Muscle layer of colon (tissue), 2 donors: Measurements from ENCODE around the gene NNMT.
A peak's percentile ranks its signal among the peaks of the same experiment; 100 is the strongest.

Experiments
- H3K27ac ChIP-seq: one replicate; pipeline ENCODE4 v1.7.0; 2013; ENCODE audit warnings: low read depth, mild to moderate bottlenecking, low read length, moderate library complexity
- H3K27me3 ChIP-seq, 2 donors: one replicate each; pipeline ENCODE4 v1.7.0; 2013; ENCODE audit warnings: low read length in 2 of 2, mild to moderate bottlenecking in 2 of 2; ENCODE audit not compliant: insufficient read depth in 2 of 2, control insufficient read depth in 1 of 2
- H3K36me3 ChIP-seq: one replicate; pipeline ENCODE4 v1.7.0; 2013; ENCODE audit warnings: mild to moderate bottlenecking, low read length; ENCODE audit not compliant: insufficient read depth
- H3K4me1 ChIP-seq: one replicate; pipeline ENCODE4 v1.7.0; 2013; ENCODE audit warnings: mild to moderate bottlenecking, low read length; ENCODE audit not compliant: insufficient read depth
- H3K4me3 ChIP-seq, 2 donors: one replicate each; pipeline ENCODE4 v1.7.0; 2013; ENCODE audit warnings: low read length in 2 of 2, low read depth in 1 of 2, mild to moderate bottlenecking in 1 of 2, moderate library complexity in 1 of 2
- H3K9ac ChIP-seq: one replicate; pipeline ENCODE4 v1.7.0; 2013; ENCODE audit warnings: low read length
- H3K9me3 ChIP-seq: one replicate; pipeline ENCODE4 v1.7.0; 2013; ENCODE audit warnings: mild to moderate bottlenecking, low read length
- donor health status: abdominal sarcoma.
- donor health status: Adenocarcinoma of cecum.

Gene NNMT

DNA sequence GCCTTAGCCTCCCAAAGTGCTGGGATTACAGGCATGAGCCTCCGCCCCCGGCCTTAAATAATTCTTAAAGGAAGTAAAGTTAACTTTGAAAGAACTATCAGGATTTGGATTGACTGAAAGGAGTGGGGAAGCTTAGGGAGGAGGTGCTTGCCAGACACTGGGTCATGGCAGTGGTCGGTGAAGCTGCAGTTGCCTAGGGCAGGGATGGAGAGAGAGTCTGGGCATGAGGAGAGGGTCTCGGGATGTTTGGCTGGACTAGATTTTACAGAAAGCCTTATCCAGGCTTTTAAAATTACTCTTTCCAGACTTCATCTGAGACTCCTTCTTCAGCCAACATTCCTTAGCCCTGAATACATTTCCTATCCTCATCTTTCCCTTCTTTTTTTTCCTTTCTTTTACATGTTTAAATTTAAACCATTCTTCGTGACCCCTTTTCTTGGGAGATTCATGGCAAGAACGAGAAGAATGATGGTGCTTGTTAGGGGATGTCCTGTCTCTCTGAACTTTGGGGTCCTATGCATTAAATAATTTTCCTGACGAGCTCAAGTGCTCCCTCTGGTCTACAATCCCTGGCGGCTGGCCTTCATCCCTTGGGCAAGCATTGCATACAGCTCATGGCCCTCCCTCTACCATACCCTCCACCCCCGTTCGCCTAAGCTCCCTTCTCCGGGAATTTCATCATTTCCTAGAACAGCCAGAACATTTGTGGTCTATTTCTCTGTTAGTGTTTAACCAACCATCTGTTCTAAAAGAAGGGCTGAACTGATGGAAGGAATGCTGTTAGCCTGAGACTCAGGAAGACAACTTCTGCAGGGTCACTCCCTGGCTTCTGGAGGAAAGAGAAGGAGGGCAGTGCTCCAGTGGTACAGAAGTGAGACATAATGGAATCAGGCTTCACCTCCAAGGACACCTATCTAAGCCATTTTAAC is at the start of gene NNMT:
NNMT (plus strand) TSS at position 724 of the 929 bp plus-strand sequence; CDS start at position 882, 158 bp downstream.
- Histone ChIP-seq H3K4me1 (peaks cover 24% of the 10 kb centered on the region), H3K9ac (peak within 1 kb of the TSS; percentile 26), H3K36me3 (no peaks in the 10 kb centered on the region), H3K27me3 (no peaks in the 10 kb centered on the region), H3K4me3 (peak within 1 kb of the TSS; percentile 38 to 41), H3K9me3 (no peaks in the 10 kb centered on the region), H3K27ac (peak within 1 kb of the TSS; percentile 89)

DNA sequence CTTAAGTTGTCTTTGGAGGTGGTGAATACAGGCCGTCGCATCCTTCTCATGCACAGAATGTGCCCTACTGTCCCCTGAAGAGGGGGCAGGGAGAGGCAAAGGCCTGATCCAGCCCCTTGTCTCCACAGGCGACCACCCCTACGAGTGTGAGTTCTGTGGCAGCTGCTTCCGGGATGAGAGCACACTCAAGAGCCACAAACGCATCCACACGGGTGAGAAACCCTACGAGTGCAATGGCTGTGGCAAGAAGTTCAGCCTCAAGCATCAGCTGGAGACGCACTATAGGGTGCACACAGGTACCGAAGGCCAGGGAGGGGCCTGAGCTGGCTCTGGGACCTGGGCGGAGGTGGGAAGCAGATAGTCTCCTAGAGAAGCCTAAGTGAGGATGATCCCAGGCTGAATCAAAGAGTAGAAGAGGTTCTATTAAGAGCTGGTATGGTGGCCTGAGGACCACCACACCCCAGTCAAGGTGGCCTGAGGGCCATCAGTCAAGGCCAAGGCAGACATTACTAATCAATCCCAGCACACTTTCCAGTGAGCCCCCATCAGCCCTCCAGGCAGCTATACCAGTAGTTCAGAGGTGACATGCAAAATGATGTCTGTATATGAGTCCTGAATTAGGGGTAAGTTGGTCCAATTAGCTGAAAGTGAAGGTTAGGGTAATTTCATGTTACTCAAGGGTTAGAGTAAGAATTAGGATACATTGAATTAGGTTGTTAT is 49.0 kb upstream of the NNMT start:
- peaks cover 14% of the 10 kb centered on the region for H3K4me1 ChIP-seq
- H3K9ac ChIP-seq = no peak overlapping the region
- H3K27me3 ChIP-seq = no peaks in the 10 kb centered on the region

DNA sequence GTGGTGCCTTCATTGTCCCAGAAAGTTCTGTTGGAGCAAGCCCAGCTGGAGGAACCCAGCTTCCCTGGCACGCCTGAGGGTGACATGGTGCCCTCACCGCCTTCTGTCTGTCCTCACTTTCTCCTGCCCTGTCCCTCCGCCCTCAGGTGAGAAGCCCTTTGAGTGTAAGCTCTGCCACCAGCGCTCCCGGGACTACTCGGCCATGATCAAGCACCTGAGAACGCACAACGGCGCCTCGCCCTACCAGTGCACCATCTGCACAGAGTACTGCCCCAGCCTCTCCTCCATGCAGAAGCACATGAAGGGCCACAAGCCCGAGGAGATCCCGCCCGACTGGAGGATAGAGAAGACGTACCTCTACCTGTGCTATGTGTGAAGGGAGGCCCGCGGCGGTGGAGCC is 46.0 kb upstream of the NNMT start:
- H3K9ac ChIP-seq = no peak overlapping the region
- no peak overlapping the region for H3K27ac ChIP-seq
- H3K4me3 ChIP-seq = no peak overlapping the region
- peaks cover 59% of the 10 kb centered on the region for H3K36me3 ChIP-seq
- no peaks in the 10 kb centered on the region for H3K9me3 ChIP-seq
- H3K27me3 ChIP-seq = no peaks in the 10 kb centered on the region
- H3K4me1 ChIP-seq = no peaks in the 10 kb centered on the region

More for the DNA sequence above, 49.0 kb upstream of the NNMT start:
- Histone ChIP-seq H3K36me3 (peaks cover 66% of the 10 kb centered on the region), H3K9me3 (no peaks in the 10 kb centered on the region), H3K27ac (no peak overlapping the region), H3K4me3 (no peak overlapping the region)

DNA sequence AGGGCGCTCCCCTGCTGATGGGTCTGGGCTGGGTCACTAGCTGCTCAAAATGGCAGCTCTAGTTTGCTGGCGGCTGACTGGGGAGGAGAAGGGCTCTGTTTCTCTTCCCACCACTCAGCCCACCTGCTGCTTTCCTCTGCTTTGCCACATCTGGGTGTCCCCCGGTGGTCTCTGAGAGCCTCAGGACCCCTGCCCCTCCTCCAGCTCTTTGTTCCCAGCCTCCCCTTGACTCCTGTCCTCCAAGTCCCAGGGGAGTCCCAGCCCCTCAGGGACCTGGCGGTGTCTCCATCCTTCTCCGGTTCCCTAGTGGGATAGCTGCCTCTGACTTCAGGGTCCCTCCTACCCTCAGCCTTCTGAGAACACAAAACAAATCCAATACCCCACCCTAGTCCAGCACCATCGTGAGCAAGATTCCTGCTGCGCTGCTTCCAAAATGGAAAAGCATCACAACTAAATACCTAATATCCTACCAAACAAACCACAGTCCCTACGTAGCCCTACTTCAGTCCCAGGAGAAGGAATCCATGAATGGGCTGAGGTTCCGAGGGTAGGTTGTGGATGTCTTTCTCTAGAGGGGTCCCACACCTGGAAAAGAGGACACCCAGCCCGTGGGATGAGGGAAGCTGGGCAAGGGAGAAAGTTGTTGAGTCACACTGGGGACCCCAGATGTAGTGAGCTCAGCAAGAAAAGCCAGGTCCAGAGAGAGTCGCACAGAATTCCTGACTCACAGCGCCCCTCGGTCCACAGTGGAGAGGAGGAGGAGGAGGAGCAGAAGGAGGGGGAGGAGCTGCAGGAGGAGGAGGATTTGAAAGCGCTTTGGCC is 45.0 kb upstream of the NNMT start:
- H3K4me1 ChIP-seq = no peaks in the 10 kb centered on the region
- H3K9me3 ChIP-seq = no peaks in the 10 kb centered on the region
- no peak overlapping the region for H3K27ac ChIP-seq
- H3K36me3 ChIP-seq = peaks cover 55% of the 10 kb centered on the region
- no peak overlapping the region for H3K9ac ChIP-seq
- H3K4me3 ChIP-seq = no peak overlapping the region
- no peaks in the 10 kb centered on the region for H3K27me3 ChIP-seq

DNA sequence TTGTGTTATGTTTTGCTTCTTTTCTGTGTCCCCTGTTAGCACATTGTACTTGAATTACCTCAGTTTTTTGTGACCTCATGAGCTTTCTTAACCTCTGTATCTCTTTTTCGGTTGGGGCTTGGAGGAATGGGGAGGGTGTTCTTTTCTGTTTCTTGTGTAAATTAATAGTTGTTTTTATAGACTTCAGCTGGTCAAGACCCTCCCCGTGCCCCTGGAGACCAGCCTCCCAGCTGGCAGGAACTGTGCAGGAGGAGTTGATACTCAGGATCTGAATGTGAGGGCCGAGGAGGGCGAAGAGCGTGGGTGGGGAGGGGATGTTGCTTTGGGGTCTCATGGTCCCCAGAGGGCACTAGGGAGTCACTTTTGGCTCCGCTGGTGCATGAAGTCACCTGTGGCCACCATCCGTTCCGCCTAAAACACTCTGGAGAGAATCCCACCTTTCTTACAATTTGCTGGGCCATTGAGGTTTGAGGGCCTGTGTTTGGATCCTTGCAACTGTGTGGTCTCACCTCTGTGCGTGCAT is 44.3 kb upstream of the NNMT start:
- H3K27me3 ChIP-seq = no peaks in the 10 kb centered on the region
- H3K27ac ChIP-seq = no peak overlapping the region
- H3K36me3 ChIP-seq = peaks cover 48% of the 10 kb centered on the region
- H3K4me1 ChIP-seq = peaks cover 3% of the 10 kb centered on the region
- H3K4me3 ChIP-seq = no peak overlapping the region
- H3K9me3 ChIP-seq = no peaks in the 10 kb centered on the region
- H3K9ac ChIP-seq = no peak overlapping the region

DNA sequence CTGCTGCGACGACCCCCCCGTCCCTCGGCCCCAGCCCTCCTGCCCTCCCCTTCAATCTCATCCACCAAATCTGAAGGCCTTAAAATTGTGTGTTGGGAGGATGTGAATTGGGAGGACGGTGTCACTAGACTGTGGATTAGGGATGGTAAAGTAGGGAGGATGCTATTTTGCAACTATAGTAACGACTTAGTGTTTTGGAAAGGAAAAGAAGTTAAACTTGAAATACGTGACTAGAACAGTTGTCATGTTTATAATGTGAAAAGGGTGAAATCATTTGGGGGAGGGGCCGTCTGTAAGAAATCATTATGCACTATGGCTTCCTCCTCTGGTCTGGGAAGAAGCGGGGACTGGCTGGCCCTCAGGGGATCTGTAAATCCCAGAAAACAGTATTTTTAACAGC is 43.4 kb upstream of the NNMT start:
- Histone ChIP-seq H3K4me1 (peaks cover 11% of the 10 kb centered on the region), H3K9me3 (no peaks in the 10 kb centered on the region), H3K4me3 (no peak overlapping the region), H3K9ac (no peak overlapping the region), H3K36me3 (peaks cover 40% of the 10 kb centered on the region), H3K27me3 (no peaks in the 10 kb centered on the region), H3K27ac (no peak overlapping the region)

DNA sequence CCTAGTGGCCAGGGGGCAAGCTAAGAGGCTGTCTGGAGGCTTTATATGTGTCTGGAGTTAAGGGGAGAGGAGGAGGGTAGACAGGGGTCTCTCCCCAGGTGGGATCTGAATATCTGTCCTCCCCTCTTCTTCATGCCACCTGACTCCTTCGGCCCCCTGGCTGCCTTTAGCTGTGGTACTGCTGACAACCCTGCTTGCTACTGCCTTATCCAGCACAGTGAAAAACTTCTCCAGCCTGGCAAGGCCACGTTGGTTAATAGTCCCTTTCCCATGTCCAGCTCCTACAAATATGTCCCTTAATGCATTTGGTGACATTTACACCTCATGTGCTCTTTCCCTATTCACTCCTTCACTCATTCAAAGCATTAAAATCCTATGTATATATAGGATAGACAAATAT is 42.4 kb upstream of the NNMT start:
- H3K27me3 ChIP-seq = no peaks in the 10 kb centered on the region
- peaks cover 22% of the 10 kb centered on the region for H3K4me1 ChIP-seq
- H3K36me3 ChIP-seq = peaks cover 32% of the 10 kb centered on the region
- no peak overlapping the region for H3K9ac ChIP-seq
- H3K9me3 ChIP-seq = no peaks in the 10 kb centered on the region
- no peak overlapping the region for H3K27ac ChIP-seq
- H3K4me3 ChIP-seq = no peak overlapping the region

DNA sequence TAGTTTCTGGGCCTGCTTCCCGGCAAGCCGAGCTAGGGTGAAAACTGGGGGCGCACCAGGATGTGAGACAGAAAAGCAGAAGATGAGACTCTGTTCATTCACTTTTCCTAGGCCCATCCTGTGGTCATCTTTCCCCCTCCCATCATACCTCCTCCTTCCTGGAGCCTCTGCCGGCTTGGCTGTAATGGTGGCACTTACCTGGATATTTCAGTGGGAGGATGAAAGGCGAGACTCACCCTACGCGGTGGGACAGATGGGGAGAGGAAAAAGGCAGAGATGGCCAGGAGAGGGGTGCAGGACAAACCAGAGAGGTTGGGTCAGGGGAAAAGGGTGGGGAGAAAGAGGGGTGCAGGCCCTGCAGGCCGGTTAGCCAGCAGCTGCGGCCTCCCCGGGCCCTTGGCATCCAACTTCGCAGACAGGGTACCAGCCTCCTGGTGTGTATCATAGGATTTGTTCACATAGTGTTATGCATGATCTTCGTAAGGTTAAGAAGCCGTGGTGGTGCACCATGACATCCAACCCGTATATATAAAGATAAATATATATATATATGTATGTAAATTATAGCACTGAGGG is 41.5 kb upstream of the NNMT start:
- no peak overlapping the region for H3K4me3 ChIP-seq
- H3K27me3 ChIP-seq = no peaks in the 10 kb centered on the region
- H3K9me3 ChIP-seq = no peaks in the 10 kb centered on the region
- peaks cover 26% of the 10 kb centered on the region for H3K4me1 ChIP-seq
- no peak overlapping the region for H3K27ac ChIP-seq
- peaks cover 31% of the 10 kb centered on the region for H3K36me3 ChIP-seq
- H3K9ac ChIP-seq = no peak overlapping the region

DNA sequence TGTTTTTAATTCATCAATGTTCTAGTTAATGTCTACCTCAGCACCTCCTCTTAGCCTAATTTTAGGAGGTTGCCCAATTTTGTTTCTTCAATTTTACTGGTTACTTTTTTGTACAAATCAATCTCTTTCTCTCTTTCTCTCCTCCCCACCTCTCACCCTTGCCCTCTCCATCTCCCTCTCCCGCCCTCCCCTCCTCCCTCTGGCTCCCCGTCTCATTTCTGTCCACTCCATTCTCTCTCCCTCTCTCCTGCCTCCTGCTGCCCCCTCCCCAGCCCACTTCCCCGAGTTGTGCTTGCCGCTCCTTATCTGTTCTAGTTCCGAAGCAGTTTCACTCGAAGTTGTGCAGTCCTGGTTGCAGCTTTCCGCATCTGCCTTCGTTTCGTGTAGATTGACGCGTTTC is 40.9 kb upstream of the NNMT start:
- Histone ChIP-seq H3K27me3 (no peaks in the 10 kb centered on the region), H3K9me3 (no peaks in the 10 kb centered on the region), H3K27ac (no peak overlapping the region), H3K4me1 (peaks cover 32% of the 10 kb centered on the region), H3K4me3 (no peak overlapping the region), H3K36me3 (peaks cover 26% of the 10 kb centered on the region), H3K9ac (no peak overlapping the region)

DNA sequence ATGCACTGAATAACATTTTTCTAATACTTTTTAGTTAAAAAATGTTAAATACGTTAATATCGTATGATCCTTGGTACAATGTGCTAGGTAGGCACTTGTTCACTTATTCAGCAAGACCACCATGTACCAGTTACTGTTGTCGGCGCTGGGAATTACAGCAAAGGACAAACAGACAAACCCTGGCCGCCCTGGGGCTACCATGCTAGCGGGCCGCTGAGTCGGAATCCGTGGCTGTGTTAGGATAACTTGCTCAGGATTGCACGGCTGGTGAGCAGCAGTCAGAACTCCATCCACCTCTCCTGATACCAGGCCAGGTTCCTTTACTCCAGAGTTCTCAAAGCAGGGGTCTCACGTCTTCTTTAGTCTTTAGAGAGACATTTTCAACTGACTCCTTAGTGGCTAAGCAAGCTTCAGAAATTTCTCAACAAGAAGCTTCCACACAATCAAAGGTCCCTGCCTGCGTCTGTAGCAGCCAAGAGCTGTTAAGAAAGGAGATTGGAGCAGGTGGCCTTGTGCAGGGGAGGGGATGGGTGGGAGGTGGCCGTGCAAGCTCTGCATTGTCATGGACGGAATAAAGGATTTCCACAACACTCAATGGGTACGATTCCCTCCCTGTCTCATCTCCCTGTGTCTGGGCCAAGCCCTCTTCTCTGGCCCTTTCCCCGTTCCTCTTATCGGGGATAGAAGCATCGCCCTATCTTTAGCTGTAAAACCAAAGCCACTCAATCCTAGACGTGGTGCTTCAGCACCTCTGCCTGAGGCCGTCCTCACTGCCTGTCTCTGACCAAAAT is 39.8 kb upstream of the NNMT start:
- no peak overlapping the region for H3K9ac ChIP-seq
- no peaks in the 10 kb centered on the region for H3K27me3 ChIP-seq
- H3K36me3 ChIP-seq = peaks cover 17% of the 10 kb centered on the region
- peak overlapping the region; percentile 43 for H3K27ac ChIP-seq
- H3K9me3 ChIP-seq = no peaks in the 10 kb centered on the region
- no peak overlapping the region for H3K4me3 ChIP-seq
- H3K4me1 ChIP-seq = peaks cover 39% of the 10 kb centered on the region
